ENCODE data around the gene UPK2. TPM values are rescaled to one million over a fixed set of nuclear protein-coding genes. Genes with fewer than 3 reads are reported as not detected.

The UPK2 gene
- total and polyA plus RNA-seq, 2 of the 13 experiments (the other 11 are each of a cell fraction or from before 2014, with no cell fraction given), result not detected

DNA sequence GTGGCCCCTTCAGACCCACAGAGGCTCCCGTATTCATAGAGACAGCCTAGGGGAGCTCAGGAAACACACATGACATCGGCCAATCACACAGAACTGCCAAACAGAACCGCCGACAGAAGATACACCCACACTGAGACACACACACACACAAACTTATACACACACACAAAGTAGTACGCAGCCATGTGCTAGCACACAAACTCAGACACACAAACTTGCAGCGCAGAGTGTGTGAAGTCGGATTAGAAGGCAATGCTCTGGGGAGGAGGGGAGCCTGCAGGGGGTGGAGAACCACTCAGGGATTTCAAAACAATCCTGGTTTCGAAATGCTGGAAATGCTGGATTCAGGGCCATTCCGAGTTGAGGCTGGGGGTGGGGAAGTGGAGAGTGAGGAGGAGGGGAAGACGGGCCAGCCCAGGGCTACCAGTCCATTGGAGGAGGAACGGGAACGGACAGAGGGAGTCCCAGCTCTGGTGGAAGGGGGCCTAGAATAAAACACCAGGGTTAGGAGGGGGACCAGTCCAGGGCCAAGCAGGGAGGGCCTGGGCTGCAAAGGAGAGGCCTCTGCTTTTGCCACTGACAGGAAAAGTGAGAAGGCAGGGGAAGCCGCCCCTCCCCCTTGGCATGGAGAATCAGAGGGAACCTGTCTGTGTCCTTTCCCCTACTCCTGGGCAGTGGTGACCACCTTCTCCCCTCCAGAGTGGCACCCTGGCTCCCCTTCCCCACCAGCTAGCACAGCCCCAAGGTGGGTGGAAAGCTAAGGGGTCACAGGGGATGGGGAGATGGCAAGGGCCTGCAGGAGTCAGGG lies 34.8 kb upstream of the UPK2 start (continued):
- peak; percentile 61; the same call in 1 of the 2 replicates for TF ChIP-seq CREM (IDR thresholded peaks at IDR 0.05)
- no peak for TF ChIP-seq CREM (CRISPR knock-in tag; IDR thresholded peaks at IDR 0.05)
- peak; percentile 34; the same call in 1 of the 2 replicates for TF ChIP-seq ZNF839 (CRISPR knock-in tag; IDR thresholded peaks at IDR 0.05; ENCODE audit: borderline replicate concordance)
- no peak for TF ChIP-seq ZBTB37 (CRISPR knock-in tag; IDR thresholded peaks at IDR 0.05)
- TF ChIP-seq ZNF160 (CRISPR knock-in tag; IDR thresholded peaks at IDR 0.05), result no peak
- TF ChIP-seq ZNF619 (CRISPR knock-in tag; IDR thresholded peaks at IDR 0.05), result no peak
- no peak for TF ChIP-seq NFIC (IDR thresholded peaks at IDR 0.05; ENCODE audit: low read length)
- no peak for TF ChIP-seq NFE2L2 (IDR thresholded peaks at IDR 0.05; ENCODE audit: low read length)
- 0 out of 2 replicates have a peak, but pooled peaks have one; percentile 32 for TF ChIP-seq KLF6 (CRISPR knock-in tag; IDR thresholded peaks at IDR 0.05)
- TF ChIP-seq GABPB1 (CRISPR knock-in tag; IDR thresholded peaks at IDR 0.05), result no peak
- TF ChIP-seq AKAP8 (CRISPR knock-in tag; IDR thresholded peaks at IDR 0.05), result no peak
- no peak for TF ChIP-seq ZNF83 (CRISPR knock-in tag; IDR thresholded peaks at IDR 0.05; ENCODE audit: borderline replicate concordance)
- TF ChIP-seq CCAR2 (optimal IDR thresholded peaks at IDR 0.05; ENCODE audit: low read depth, low read length), result no peak
- no peak for TF ChIP-seq SPEN (CRISPR knock-in tag; IDR thresholded peaks at IDR 0.05; ENCODE audit: low read depth)
- no peak for TF ChIP-seq CC2D1A (CRISPR knock-in tag; IDR thresholded peaks at IDR 0.05)
- peak; percentile 70 for TF ChIP-seq SIX4 (CRISPR knock-in tag; IDR thresholded peaks at IDR 0.05)
- no peak for TF ChIP-seq XBP1 (CRISPR knock-in tag; IDR thresholded peaks at IDR 0.05)
- no peak for TF ChIP-seq LCORL (IDR thresholded peaks at IDR 0.05)
- TF ChIP-seq LCORL (CRISPR knock-in tag; IDR thresholded peaks at IDR 0.05), result peak; percentile 71
- no peak for TF ChIP-seq ZNF703 (CRISPR knock-in tag; IDR thresholded peaks at IDR 0.05; ENCODE audit: borderline replicate concordance)
- TF ChIP-seq THAP11 (CRISPR knock-in tag; IDR thresholded peaks at IDR 0.05), result peak; percentile 70
- no peak for TF ChIP-seq MTERF4 (CRISPR knock-in tag; IDR thresholded peaks at IDR 0.05)
- no peak for TF ChIP-seq MYPOP (CRISPR knock-in tag; IDR thresholded peaks at IDR 0.05)
- TF ChIP-seq ZNF496 (CRISPR knock-in tag; IDR thresholded peaks at IDR 0.05; ENCODE audit: insufficient replicate concordance), result no peak
- no peak for TF ChIP-seq SNAI1 (CRISPR knock-in tag; IDR thresholded peaks at IDR 0.05; ENCODE audit: borderline replicate concordance)
- no peak for TF ChIP-seq PAF1 (CRISPR knock-in tag; IDR thresholded peaks at IDR 0.05)
- TF ChIP-seq SALL2 (CRISPR knock-in tag; IDR thresholded peaks at IDR 0.05), result no peak
- no peak for TF ChIP-seq ARNT (IDR thresholded peaks at IDR 0.05)
- TF ChIP-seq HNRNPLL (IDR thresholded peaks at IDR 0.05; ENCODE audit: low read depth, low read length, poor library complexity, severe bottlenecking), result no peak

Measured in HepG2 (cell line).